Liver (tissue), 9 donors: ENCODE results near the gene CRELD2. TPM values are rescaled to one million over a fixed set of nuclear protein-coding genes. Genes with fewer than 3 reads are reported as not detected.

Experiments
- DNase-seq: peaks from one replicate; pipeline ENCODE4 v3.0.0-alpha.2; 2017; ENCODE audit warnings: low spot score
- H3K27ac ChIP-seq, 2 donors: one replicate each; pipeline ENCODE4 v1.7.0; 2013; ENCODE audit warnings: inconsistent platforms in 2 of 2, low read length in 2 of 2, control low read depth in 1 of 2, low read depth in 1 of 2, mild to moderate bottlenecking in 1 of 2
- H3K27me3 ChIP-seq, 4 donors: one replicate each; pipeline versions ENCODE4 v1.6.1 to v1.7.0; 2013; ENCODE audit warnings: low read length in 3 of 4, inconsistent platforms in 1 of 4, mild to moderate bottlenecking in 1 of 4, moderate library complexity in 1 of 4; ENCODE audit not compliant: control insufficient read depth in 4 of 4, insufficient read depth in 4 of 4
- H3K36me3 ChIP-seq, 4 donors: one replicate each; pipeline versions ENCODE4 v1.6.1 to v1.7.0; 2013; ENCODE audit warnings: low read length in 3 of 4, mild to moderate bottlenecking in 3 of 4, low read depth in 1 of 4, moderate library complexity in 1 of 4; ENCODE audit not compliant: control insufficient read depth in 4 of 4, insufficient read depth in 3 of 4
- H3K4me1 ChIP-seq, 4 donors: one replicate each; pipeline versions ENCODE4 v1.6.1 to v1.7.0; 2013; ENCODE audit warnings: low read length in 3 of 4, mild to moderate bottlenecking in 3 of 4, moderate library complexity in 1 of 4; ENCODE audit not compliant: control insufficient read depth in 4 of 4, insufficient read depth in 4 of 4
- H3K4me3 ChIP-seq, 3 donors: one replicate each; pipeline versions ENCODE4 v1.6.1 to v1.7.0; 2013; ENCODE audit warnings: low read length in 3 of 3, control low read depth in 1 of 3, low read depth in 1 of 3, mild to moderate bottlenecking in 1 of 3
- H3K9ac ChIP-seq, 2 donors: one replicate each; pipeline ENCODE4 v1.7.0; 2013; ENCODE audit warnings: low read length in 2 of 2, mild to moderate bottlenecking in 2 of 2, moderate library complexity in 2 of 2, control low read depth in 1 of 2, low read depth in 1 of 2
- H3K9me3 ChIP-seq, 4 donors: one replicate each; pipeline versions ENCODE4 v1.6.1 to v1.7.0; 2013; ENCODE audit warnings: low read length in 3 of 4; ENCODE audit not compliant: control insufficient read depth in 4 of 4
- EGR1 ChIP-seq, 2 donors: IDR thresholded peaks; 2 replicates each; pipeline ENCODE4 v1.6.1; 2016 to 2018; ENCODE audit warnings: antibody characterized with exemption in 2 of 2, low read depth in 2 of 2
- FOXA1 ChIP-seq: IDR thresholded peaks from 2 replicates; pipeline ENCODE4 v1.6.1; 2016; ENCODE audit warnings: antibody characterized with exemption
- FOXA2 ChIP-seq: IDR thresholded peaks from 2 replicates; pipeline ENCODE4 v1.6.1; 2016; ENCODE audit warnings: antibody characterized with exemption
- HNF4A ChIP-seq, 2 donors: conservative IDR thresholded peaks; 2 replicates each; pipeline ENCODE4 v1.6.1; 2016; ENCODE audit warnings: antibody characterized with exemption in 2 of 2, mild to moderate bottlenecking in 2 of 2
- HNF4G ChIP-seq: IDR thresholded peaks from 2 replicates; pipeline ENCODE4 v1.6.1; 2016; ENCODE audit warnings: antibody characterized with exemption
- JUND ChIP-seq, 2 donors: IDR thresholded peaks; 2 replicates each; pipeline ENCODE4 v1.6.1; 2016; ENCODE audit warnings: antibody characterized with exemption in 2 of 2
- NR2F2 ChIP-seq: IDR thresholded peaks from 2 replicates; pipeline ENCODE4 v1.6.1; 2016; ENCODE audit warnings: antibody characterized with exemption
- RAD21 ChIP-seq, 2 donors: IDR thresholded peaks; 2 replicates each; pipeline ENCODE4 v1.6.1; 2016; ENCODE audit warnings: antibody characterized with exemption in 2 of 2, mild to moderate bottlenecking in 2 of 2
- REST ChIP-seq: IDR thresholded peaks from 2 replicates; pipeline ENCODE4 v1.6.1; 2016; ENCODE audit warnings: antibody characterized with exemption, mild to moderate bottlenecking
- TAF1 ChIP-seq: conservative IDR thresholded peaks from 2 replicates; pipeline ENCODE4 v1.6.1; 2016; ENCODE audit warnings: antibody characterized with exemption, mild to moderate bottlenecking
- ZBTB33 ChIP-seq: IDR thresholded peaks from 2 replicates; pipeline ENCODE4 v1.6.1; 2016; ENCODE audit warnings: antibody characterized with exemption
- WGBS: extraction: QIAGEN DNeasy Blood & Tissue Kit; methylation state at CpG from one replicate; pipeline ENCODE4 v1.1.7; 2013; 5-methylcytosine and 5-hydroxymethylcytosine counted together
- polyA plus RNA-seq, 2 donors: library from polyadenylated mRNA; stranded (reverse) in 1 of 2; unstranded in 1 of 2; fragments of 200-250 nt in 1 of 2; fragments of >200 nt in 1 of 2; fragmentation: Nextera tagmentation in 1 of 2; extraction: Ambion mirVana in 1 of 2; gene quantifications; one replicate each; pipeline versions ENCODE4 v1.2.1 to v1.2.3, GENCODE V29; 2013 to 2015
- total RNA-seq, 2 donors: library from RNA; depleted of rRNA; stranded (reverse); fragments of >200 nt; gene quantifications; one replicate each; pipeline ENCODE4 v1.2.3, GENCODE V29; 2014
- TF ChIP-seq, protein P1 (sequence below): IDR thresholded peaks from 2 replicates; pipeline ENCODE4 v1.6.1; 2016; ENCODE audit warnings: antibody characterized with exemption
- TF ChIP-seq, protein P2 (sequence below): IDR thresholded peaks from 2 replicates; pipeline ENCODE4 v1.6.1; 2016; ENCODE audit warnings: antibody characterized with exemption
- donor health status: healthy.
- donor health status: healthy.
- donor health status: healthy.
- donor health status: healthy.
- donor health status: healthy.

The CRELD2 gene
- total and polyA plus RNA-seq, 4 donors, result 17.2 to 98.1 (median 57.1) TPM

DNA sequence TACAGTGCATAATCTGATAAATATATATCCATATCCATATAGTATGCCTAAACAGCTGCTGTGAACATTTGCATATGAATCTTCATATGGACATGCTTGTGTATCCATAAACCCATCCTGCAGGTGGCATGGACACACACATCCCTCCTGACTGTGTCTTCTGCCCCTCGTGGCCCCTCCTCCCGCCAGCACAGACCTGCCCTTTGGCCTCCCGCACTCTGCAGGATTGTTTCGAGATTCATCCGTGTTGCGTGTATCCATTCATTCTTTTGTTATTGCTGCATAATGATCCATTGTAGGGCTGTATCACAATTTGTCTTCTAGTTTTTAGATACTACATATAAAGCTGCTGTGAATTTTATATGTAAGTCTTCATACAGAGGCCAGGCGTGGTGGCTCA lies 40.8 kb upstream of the CRELD2 start:
- Histone ChIP-seq H3K9me3 (peaks cover 0 to 3% (median 0%) of the 10 kb centered on the region in 4 donors), H3K9ac (no peak overlapping the region), H3K27me3 (no peaks in the 10 kb centered on the region), H3K4me1 (peaks cover 0 to 3% (median 0%) of the 10 kb centered on the region in 4 donors), H3K36me3 (no peaks in the 10 kb centered on the region), H3K27ac (no peak overlapping the region), H3K4me3 (no peak overlapping the region)
- no peak for DNase-seq
- TF ChIP-seq HNF4A (conservative IDR thresholded peaks at IDR 0.05) (no peak), ZBTB33 (no peak), NR2F2 (no peak), HNF4G (no peak), EGR1 (IDR thresholded peaks at IDR 0.05; ENCODE audit: low read depth in 2 of 2) (no peak), FOXA2 (no peak)
- TF ChIP-seq, protein P1, sequence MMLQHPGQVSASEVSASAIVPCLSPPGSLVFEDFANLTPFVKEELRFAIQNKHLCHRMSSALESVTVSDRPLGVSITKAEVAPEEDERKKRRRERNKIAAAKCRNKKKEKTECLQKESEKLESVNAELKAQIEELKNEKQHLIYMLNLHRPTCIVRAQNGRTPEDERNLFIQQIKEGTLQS, result no peak
- TF ChIP-seq, protein P2, sequence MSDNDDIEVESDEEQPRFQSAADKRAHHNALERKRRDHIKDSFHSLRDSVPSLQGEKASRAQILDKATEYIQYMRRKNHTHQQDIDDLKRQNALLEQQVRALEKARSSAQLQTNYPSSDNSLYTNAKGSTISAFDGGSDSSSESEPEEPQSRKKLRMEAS, result no peak
- 97% methylated on average over 7 of the region's 7 CpGs for WGBS

- Histone ChIP-seq H3K9me3 (peaks cover 0 to 3% (median 0%) of the 10 kb centered on the region in 4 donors), H3K9ac (no peak overlapping the region), H3K4me1 (peaks cover 0 to 3% (median 0%) of the 10 kb centered on the region in 4 donors), H3K4me3 (no peak overlapping the region), H3K27me3 (no peaks in the 10 kb centered on the region), H3K27ac (no peak overlapping the region), H3K36me3 (no peaks in the 10 kb centered on the region)
- DNase-seq, result no peak
- 98% methylated on average over 8 of the region's 8 CpGs for WGBS
- TF ChIP-seq FOXA2 (no peak), REST (no peak), HNF4G (no peak), EGR1 (IDR thresholded peaks at IDR 0.05; ENCODE audit: low read depth in 2 of 2) (no peak), JUND (IDR thresholded peaks at IDR 0.05) (no peak), TAF1 (no peak), NR2F2 (no peak), FOXA1 (no peak), RAD21 (IDR thresholded peaks at IDR 0.05) (no peak)
- TF ChIP-seq, protein P1, result no peak
Measured at GRCh38 chr22:49878206-49878605, 40.2 kb upstream of the CRELD2 start.
